ENCODE measurements around the gene LEPROT.

LEPROT gene

DNA sequence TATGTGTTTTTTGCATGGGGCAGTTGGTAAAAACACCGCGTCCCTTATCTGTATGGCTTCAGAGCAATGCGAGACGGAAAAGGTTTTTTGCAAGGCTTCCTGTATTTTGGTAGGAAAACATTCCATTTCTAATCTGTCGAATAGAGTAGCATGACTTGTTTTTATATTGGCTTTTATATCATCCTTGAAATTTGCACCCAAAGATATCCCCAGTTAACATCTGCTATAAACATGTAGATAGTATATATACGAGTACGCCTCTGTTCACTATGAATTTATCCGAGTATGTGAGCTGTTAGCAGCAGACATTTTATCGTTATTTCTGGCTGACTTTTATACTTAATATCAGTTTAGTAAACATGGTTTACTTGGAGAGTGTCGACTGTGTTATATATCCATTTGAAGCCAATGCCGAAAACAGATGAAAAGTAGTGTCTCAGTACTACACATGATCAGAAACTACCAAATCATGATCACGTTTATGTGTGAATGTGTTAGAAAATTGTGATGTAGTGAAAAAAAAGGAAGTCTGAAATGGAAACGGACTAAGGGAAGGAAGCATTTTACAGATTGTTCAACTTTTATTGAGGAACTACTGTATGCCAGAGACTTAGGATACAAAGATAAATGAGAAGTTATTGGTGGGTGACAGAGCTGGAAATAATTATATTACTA is 1.0 kb downstream of the LEPROT start:
- H3K27ac ChIP-seq = peak overlapping the region; percentile 82
- TF ChIP-seq, protein P1, sequence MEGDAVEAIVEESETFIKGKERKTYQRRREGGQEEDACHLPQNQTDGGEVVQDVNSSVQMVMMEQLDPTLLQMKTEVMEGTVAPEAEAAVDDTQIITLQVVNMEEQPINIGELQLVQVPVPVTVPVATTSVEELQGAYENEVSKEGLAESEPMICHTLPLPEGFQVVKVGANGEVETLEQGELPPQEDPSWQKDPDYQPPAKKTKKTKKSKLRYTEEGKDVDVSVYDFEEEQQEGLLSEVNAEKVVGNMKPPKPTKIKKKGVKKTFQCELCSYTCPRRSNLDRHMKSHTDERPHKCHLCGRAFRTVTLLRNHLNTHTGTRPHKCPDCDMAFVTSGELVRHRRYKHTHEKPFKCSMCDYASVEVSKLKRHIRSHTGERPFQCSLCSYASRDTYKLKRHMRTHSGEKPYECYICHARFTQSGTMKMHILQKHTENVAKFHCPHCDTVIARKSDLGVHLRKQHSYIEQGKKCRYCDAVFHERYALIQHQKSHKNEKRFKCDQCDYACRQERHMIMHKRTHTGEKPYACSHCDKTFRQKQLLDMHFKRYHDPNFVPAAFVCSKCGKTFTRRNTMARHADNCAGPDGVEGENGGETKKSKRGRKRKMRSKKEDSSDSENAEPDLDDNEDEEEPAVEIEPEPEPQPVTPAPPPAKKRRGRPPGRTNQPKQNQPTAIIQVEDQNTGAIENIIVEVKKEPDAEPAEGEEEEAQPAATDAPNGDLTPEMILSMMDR (IDR thresholded peaks at IDR 0.05) = no peak
- TF ChIP-seq ZFX (IDR thresholded peaks at IDR 0.05; ENCODE audit: borderline replicate concordance) = no peak

DNA sequence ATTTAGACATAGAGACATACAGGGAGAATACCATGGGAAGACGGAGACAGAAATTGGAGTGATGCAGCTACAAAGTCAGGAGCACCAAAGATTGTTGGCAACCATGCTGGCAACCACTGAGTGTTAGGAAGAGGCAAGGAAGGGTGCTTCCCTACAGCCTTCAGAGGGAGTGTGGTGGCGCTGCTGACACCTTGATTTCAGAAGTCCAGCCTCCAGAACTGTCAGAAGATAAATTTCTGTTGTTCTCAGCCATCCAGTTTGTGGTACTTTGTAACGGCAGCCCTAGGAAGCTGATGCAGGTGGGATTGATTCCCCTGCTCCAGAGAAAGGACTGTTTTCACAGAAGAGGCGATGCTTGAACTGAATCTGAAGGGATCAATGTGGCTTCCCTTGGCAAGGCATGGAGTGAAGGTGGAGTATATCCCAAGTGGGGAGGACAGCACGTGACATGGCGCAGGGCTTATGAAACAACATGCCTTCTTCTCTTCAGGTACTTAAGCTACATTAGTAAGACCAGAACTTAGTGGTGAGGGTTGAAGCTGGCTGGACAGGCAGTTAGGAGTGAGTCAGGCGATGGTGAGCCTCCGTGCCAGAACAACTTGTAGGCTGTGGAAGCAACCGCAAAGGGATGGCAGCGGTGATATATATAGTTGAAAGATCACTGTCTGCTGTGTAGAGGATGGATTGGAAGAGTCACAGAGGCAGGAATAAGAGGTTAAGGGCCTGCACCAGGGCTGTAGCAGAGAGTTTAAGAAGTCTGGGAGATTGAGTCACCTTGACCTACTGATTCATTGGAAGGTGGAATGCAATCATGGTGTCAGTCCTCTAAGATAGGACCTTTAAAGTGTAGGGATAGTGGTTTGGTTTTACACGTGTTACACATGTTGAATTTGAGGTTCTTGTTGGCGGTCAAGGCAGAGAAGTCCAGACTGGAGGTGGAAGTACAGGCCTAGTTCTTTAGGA is 2.1 kb downstream of the LEPROT start:
- H3K27ac ChIP-seq = no peak overlapping the region
- TF ChIP-seq ZFX (IDR thresholded peaks at IDR 0.05; ENCODE audit: borderline replicate concordance) = no peak
- TF ChIP-seq, protein P1 (IDR thresholded peaks at IDR 0.05) = no peak

DNA sequence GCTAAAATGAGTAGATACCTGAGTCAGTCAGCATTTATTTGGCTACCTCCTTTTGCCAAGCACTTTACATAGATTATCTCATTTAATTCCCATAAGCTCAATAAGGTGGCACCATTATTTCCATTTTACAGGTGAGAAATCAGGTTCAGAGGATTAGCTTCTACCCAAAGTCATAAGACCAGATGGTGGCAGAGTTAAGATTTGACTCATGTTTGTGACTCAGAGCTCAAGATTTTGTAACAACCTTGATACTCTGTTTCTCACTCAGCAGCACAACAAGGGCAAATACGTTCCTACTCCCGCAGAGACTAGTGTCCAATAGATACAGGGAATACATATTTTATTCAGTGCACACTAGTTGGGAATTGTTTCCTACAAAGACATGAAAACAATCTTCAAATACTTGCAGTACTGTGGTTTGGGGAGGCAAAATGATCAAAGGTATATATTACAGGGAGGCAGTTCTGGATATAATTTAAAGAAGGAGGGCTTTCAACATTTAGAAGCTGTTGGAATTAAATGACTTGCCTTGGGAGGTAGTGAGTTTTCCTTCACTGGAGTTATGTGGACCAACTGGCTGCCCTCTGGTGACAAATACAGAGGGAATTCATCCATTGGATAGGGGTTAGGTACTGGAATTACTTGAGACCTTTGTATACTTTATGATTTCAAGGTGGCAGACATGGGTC is 3.6 kb downstream of the LEPROT start:
- TF ChIP-seq ZFX (IDR thresholded peaks at IDR 0.05; ENCODE audit: borderline replicate concordance) = no peak
- TF ChIP-seq, protein P1 (IDR thresholded peaks at IDR 0.05) = no peak
- H3K27ac ChIP-seq = no peak overlapping the region

DNA sequence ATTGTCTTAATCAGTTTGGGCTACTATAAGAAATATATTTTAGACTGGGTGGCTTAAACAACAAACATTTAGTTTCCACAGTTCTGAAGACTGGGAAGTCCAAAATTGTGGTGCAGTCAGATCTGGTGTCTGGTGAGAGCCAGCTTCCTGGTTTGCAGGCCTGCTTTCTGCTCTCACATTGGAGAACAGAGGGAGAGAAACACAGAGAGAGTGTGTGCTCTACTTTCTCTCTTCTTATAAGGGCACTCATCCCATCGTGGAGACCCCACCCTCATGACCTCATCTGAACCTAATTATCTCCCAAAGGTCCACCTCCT is 4.1 kb downstream of the LEPROT start:
- no peak for TF ChIP-seq ZFX (IDR thresholded peaks at IDR 0.05; ENCODE audit: borderline replicate concordance)
- TF ChIP-seq, protein P1 (IDR thresholded peaks at IDR 0.05) = no peak
- H3K27ac ChIP-seq = no peak overlapping the region

DNA sequence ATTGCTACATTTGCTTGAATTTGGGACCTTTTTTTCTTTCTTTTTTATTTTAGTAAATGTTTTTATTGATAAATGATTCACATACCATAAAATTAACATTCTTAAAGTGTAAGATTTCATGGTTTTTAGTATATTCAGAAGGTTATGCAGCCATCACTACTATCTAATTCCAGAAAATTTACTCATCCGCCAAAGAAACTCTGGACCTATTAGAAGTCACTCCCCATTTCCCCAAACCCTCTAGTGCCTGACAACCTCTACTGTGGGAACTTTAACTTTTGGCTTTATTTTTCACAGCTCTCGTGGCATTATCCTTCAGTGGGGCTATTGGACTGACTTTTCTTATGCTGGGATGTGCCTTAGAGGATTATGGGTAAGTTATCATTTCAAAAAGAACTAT is 4.5 kb downstream of the LEPROT start:
- TF ChIP-seq, protein P1 (IDR thresholded peaks at IDR 0.05) = no peak
- TF ChIP-seq ZFX (IDR thresholded peaks at IDR 0.05; ENCODE audit: borderline replicate concordance) = no peak
- H3K27ac ChIP-seq = no peak overlapping the region

DNA sequence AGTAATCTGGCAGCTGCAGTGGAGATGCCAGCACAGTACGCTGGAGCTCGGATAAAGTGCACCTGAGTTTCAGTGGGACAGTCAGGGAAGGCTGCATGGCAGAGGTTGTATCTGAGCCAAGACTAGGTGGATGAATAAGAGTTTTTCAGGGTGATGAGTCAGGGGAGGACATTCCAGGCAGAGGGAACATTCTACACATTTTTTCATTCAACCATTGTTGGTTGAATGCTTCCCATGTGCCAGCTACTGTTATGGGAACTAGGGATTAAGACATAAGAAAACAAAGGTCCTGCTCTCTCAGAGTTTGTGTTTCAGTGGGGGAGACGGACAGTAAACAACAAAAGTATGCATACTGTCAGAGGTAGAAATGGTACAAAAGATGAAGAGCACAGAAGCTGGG is 5.2 kb downstream of the LEPROT start:
- H3K27ac ChIP-seq = no peak overlapping the region
- TF ChIP-seq, protein P1 (IDR thresholded peaks at IDR 0.05) = no peak
- no peak for TF ChIP-seq ZFX (IDR thresholded peaks at IDR 0.05; ENCODE audit: borderline replicate concordance)

All from 22Rv1 (cell line).